GM18499 (cell line): ENCODE results near the gene STAG1.

Experiments
- ATAC-seq: cut with Tn5 transposase; IDR thresholded peaks from one replicate; pipeline ENCODE4 v1.9.1; 2021; ENCODE audit warnings: moderate number of reproducible peaks; ENCODE audit not compliant: insufficient read depth, unreplicated experiment

Gene STAG1

GRCh38 chr3:136293279-136293678 lies 458.9 kb downstream of the STAG1 start:
- no peak for ATAC-seq

- ATAC-seq = no peak
Measured at GRCh38 chr3:136292500-136292899, 459.7 kb downstream of the STAG1 start.

GRCh38 chr3:136291302-136291701 lies 460.9 kb downstream of the STAG1 start:
- ATAC-seq = no peak
